GM13976 (cell line): ENCODE data around the gene PDE11A.

Experiments
- DNase-seq: peaks from one replicate; pipeline ENCODE4 v3.0.0; 2012; ENCODE audit warnings: low spot score
- CTCF ChIP-seq: IDR thresholded peaks from 2 replicates; pipeline ENCODE4 v1.5.1; 2012; ENCODE audit warnings: borderline replicate concordance, mild to moderate bottlenecking; ENCODE audit not compliant: insufficient read depth; ENCODE audit errors: extremely low read depth, missing control alignments, control extremely low read depth
- in situ Hi-C: fragments of 300-500 bp; cut with MboI; formaldehyde crosslinking; loops from one replicate; pipeline ENCODE4 v1.12.0; 2022; ENCODE audit warnings: low sequenced_read_pairs, mixed read lengths, inconsistent platforms; ENCODE audit not compliant: unreplicated experiment

Gene PDE11A

DNA sequence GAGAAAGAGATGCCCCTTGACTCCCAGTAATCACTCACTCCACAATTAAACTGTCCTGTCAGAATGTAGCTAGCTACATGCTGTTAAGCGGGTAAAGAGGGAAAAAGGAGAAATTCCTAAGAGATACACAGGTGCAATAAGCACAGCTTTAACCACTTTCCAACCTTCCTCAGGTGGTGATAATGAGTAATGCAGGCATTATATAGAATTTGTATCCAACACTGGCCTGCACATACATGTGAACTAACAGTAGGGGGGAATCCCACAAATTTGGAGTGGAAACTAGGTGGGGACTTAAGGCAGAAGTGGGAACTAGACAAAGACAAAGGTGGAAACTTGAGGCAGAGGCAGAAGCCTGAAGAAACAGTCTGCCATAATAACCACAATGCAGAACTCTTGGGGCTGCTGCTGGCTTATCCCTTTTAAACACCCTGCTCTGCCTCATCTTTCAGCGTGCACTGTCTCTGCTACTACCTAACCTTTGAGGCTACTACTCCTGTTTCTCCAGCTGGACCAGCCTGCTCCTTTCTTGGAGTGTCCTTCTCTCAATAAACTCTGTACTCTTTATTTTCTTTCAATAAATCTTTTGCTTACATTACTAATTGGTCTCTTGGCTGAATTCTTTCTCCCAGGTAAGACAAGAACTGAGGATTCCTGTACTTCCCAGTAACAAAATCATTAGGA, 259.7 kb downstream of the PDE11A start:
- in situ Hi-C loops: no loop called here
- no peak for DNase-seq
- TF ChIP-seq CTCF: no peak

DNA sequence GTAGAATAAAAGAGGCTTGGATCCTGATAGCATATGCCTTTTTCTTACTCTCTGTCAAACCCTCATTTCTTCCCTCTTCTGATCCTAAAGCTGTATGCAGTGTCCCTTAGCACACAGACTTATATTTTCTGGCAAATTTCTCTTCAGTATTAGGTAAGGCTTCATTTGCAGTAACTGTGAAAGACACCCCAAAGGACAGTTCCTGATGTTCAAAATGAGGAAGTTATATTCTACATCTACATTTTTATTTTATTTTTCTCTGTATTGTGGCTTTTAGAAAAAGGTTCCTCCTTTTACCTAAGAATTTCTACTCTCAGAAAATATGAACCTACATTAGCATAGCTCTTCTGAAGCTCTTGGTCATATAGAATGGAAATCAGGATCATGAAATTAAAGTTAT, 261.7 kb downstream of the PDE11A start:
- no peak for DNase-seq
- no peak for TF ChIP-seq CTCF
- in situ Hi-C loops: no loop called here

GRCh38 chr2:177808984-177809809, 263.4 kb downstream of the PDE11A start:
- TF ChIP-seq CTCF: no peak
- in situ Hi-C loops: no loop called here
- no peak for DNase-seq

DNA sequence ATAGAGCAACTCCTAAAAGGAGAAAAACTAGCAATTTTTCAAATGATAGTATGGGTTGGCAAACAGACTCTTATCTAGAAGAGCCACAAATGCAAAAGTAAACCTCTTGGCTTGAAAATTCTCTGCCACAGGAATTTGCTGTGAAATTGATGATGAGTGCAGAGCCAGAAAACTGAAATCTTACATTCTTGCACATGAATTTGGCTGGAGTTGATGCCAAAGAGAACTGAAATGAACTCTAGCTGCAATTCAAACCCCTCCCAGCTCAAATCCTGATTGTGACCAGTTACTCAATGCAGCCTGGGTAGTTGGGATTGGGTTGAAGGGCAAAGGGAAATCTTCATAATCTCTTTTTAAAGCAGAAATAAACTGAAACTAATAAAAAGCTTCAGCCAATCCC, 266.6 kb downstream of the PDE11A start:
- no peak for DNase-seq
- in situ Hi-C loops: no loop called here

DNA sequence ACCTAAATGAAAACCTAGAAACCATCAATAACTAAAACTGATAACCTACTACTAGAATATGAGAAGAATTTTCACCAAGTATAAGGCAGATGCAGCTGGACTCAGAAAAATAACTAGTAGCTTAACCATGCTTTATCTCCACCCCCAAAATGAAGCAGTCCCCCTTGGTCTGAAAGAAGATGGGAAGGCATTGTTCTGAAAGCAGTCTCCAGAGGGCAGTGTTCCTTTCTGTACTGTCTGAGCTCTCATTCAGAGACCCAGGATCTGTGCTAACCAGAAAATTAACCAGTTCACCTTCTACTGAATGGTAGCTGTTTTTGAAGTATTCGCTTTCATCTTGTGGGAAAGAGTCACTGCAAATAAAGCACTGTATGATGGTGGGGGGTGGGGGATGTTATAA, 273.0 kb downstream of the PDE11A start:
- TF ChIP-seq CTCF: peak; percentile 39
- in situ Hi-C loops: no loop called here
- DNase-seq: no peak

More for the DNA sequence above, 266.6 kb downstream of the PDE11A start:
- no peak for TF ChIP-seq CTCF

GRCh38 chr2:177797808-177798207, 274.8 kb downstream of the PDE11A start:
- DNase-seq: no peak
- in situ Hi-C loops: no loop called here
- TF ChIP-seq CTCF: no peak
